ENCODE data around the gene MAEL.

MAEL gene

GRCh38 chr1:166988974-166989515, at the start of gene MAEL:
TSS of gene MAEL (plus strand) at chr1:166989280. CDS start at chr1:166989353, 73 bp downstream.
- DNase-seq (ENCODE audit: low read depth), result no peak

- no peak for DNase-seq (ENCODE audit: low read depth)
Measured at GRCh38 chr1:166939741-166940375, 49.2 kb upstream of the MAEL start.

- DNase-seq (ENCODE audit: low read depth), result no peak
Measured at GRCh38 chr1:166944186-166944967, 44.7 kb upstream of the MAEL start.

GRCh38 chr1:166947398-166948043, 41.6 kb upstream of the MAEL start:
- DNase-seq (ENCODE audit: low read depth), result no peak

GRCh38 chr1:166948856-166949350, 40.2 kb upstream of the MAEL start:
- no peak for DNase-seq (ENCODE audit: low read depth)

GRCh38 chr1:166950156-166950555, 38.9 kb upstream of the MAEL start:
- no peak for DNase-seq (ENCODE audit: low read depth)

GRCh38 chr1:166951050-166951449, 38.0 kb upstream of the MAEL start:
- no peak for DNase-seq (ENCODE audit: low read depth)

GRCh38 chr1:166952002-166952746, 36.9 kb upstream of the MAEL start:
- DNase-seq (ENCODE audit: low read depth), result no peak

GRCh38 chr1:166953491-166953890, 35.6 kb upstream of the MAEL start:
- DNase-seq (ENCODE audit: low read depth), result no peak

GRCh38 chr1:166956057-166956850, 32.8 kb upstream of the MAEL start:
- DNase-seq (ENCODE audit: low read depth), result no peak

- DNase-seq (ENCODE audit: low read depth), result no peak
Measured at GRCh38 chr1:166956872-166957271, 32.2 kb upstream of the MAEL start.

- DNase-seq (ENCODE audit: low read depth), result no peak
Measured at GRCh38 chr1:166960858-166961474, 28.1 kb upstream of the MAEL start.

GRCh38 chr1:166969074-166969677, 19.9 kb upstream of the MAEL start:
- DNase-seq (ENCODE audit: low read depth), result no peak

- DNase-seq (ENCODE audit: low read depth), result no peak
Measured at GRCh38 chr1:166971252-166971651, 17.8 kb upstream of the MAEL start.

GRCh38 chr1:166972193-166972592, 16.9 kb upstream of the MAEL start:
- no peak for DNase-seq (ENCODE audit: low read depth)

- no peak for DNase-seq (ENCODE audit: low read depth)
Measured at GRCh38 chr1:166972826-166973225, 16.3 kb upstream of the MAEL start.

- DNase-seq (ENCODE audit: low read depth), result no peak
Measured at GRCh38 chr1:166974647-166975345, 14.3 kb upstream of the MAEL start.

- peak; percentile 7 for DNase-seq (ENCODE audit: low read depth)
Measured at GRCh38 chr1:166975361-166976129, 13.5 kb upstream of the MAEL start, which contains the start of gene ILDR2. TSS of gene ILDR2 (minus strand) at chr1:166975540. CDS start at chr1:166975268, 272 bp downstream.

- DNase-seq (ENCODE audit: low read depth), result no peak
Measured at GRCh38 chr1:166977951-166978350, 11.1 kb upstream of the MAEL start.
